KG1 (cell line): ENCODE data around the gene ZFP90.
"Not testable (repeated sequence)": the region's sequence is repeated elsewhere in the genome, so short reads cannot be mapped to it uniquely, and the experiment has no call there.

Source experiments
- DNase-seq: peaks from one replicate; lab custom pipeline; 2025; lab: John Stamatoyannopoulos, UW

The ZFP90 gene

DNA sequence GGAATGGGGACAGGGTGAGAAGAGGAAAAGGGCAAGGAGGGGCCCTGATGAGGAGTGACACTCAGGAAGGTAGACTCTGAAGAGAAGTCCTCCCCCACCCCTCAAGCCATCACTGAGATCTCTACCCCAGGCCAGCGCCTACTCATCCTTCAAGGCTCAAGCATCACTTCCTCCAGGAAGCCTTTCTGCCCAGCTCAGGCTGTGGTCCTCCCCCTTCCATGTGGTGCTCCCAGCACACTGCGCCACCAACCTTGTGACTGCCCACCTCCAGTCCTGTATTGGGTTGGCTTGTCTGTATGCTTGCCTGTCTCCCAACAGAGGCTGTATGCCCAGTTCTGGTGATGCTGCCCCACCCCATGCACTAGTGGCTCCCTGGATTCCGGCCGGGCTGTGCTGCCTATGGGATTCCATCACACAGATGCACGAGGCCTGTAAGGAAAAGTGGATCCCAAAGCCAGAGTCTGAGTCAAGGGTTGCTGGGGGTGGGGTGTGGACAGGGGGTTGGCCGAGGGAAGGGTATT lies 19.8 kb upstream of the ZFP90 start:
- no peak for DNase-seq

DNA sequence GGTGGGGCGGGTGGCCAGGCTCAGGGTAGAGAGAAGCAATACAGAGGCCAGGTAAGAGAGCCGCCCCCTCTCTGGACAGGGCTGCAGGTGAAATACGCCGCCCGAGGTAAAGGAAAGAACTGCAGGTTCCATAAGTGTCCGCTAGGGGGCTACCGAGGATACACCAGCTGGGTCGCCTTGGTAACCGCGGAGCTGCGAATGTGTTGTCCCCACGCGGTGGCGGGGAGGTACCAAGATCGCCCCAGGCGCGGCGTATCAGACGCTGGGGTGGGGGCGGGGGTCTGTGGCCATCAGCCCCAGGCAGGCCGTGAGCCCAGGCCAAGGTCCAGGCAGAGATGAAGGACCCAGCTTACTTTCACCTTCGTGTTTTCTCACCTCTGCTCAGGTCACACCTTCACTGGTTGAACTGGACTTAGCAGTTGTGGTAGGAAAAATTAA lies 18.4 kb upstream of the ZFP90 start:
- peak; percentile 61 for DNase-seq

DNA sequence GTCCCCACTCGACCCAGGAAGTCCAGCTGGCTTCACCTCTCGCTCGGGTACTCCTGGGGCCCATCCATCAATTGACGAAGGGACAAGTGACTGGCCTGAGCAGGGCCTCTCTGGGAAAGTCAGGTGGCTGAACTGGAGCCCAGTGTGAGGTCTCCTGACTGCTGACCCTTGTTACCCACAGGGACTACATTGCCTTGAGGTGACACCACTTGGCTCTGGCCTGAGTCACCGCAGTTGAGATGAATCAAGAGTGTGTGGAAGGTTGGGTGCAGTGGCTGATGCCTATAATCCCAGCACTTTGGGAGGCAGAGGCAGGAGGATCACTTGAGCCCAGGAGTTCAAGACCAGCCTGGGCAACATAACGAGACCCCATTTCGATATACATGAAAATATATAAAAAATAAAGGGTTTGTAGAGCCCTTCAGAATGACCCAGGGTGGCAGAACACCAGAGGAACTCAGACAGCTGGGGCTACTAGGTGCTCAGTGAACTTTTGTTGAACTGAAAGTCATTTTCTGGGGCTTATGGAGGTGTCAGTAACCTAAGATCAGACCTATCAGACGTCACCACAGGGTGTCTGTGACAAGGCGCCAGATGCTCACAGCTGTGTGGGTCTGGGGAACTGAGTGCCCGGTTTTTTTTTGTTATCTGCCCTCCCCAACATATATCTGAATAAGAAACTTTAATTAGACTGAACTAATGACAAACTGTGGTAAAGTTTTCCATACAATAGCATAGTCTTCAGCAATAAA lies 14.8 kb upstream of the ZFP90 start:
- no peak for DNase-seq

DNA sequence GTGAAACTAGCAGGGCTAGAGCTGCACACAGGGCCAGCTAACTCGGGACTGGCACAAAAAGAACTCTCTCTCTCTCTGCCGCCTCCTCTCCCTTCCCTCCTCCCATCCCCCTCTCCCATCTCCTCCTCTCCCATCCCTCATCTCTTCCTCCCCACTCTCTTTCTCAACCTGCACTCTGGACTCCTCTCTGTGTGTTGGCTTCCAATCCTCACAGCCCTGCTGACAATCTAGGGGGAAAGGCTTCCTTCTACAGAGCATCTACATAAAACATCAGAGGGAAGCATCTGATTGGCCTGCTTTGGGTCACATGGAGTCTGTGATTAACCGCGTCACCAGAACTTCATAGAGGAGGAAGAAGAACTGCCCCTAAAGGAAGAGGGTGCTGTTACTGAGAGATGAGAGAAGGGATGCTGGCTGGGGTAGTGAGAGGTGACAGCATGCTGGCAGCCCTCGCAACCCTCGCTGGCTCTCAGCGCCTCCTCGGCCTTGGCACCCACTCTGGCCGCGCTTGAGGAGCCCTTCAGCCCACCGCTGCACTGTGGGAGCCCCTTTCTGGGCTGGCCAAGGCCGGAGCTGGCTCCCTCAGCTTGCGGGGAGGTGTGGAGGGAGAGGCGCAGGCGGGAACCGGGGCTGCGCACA lies 12.8 kb upstream of the ZFP90 start:
- no peak for DNase-seq

DNA sequence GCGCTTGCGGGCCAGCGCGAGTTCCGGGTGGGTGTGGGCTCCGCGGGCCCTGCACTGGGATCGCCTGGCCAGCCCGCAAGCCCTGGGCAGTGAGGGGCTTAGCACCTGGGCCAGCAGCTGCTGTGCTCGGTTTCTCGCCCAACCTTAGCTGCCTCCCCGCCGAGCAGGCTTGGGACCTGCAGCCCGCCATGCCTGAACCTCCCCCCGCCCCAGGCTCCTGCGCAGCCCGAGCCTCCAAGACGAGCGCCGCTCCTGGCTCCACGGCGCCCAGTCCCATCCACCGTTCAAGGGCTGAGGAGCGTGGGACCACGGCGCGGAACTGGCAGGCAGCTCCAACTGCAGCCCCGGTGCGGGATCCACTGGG lies 12.3 kb upstream of the ZFP90 start:
- DNase-seq: no peak

DNA sequence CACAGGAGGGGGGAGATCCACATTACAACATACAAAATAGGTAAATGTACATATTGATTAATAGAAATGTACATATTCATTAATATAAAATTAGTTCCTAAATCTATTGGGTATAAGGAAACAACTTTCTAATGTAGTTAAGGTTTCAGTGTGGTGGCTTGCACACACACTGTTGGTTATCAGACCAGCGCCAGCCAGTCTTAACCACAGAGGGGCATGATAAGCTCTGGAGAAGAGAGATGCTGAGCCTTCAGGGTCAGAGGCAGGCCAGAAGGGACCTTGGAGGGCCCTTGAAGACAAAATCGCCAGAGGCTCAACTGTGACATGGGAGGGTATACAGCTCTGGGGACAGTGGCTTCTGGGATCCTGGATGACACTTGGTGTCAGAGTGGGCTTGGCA lies 10.9 kb upstream of the ZFP90 start:
- no peak for DNase-seq

DNA sequence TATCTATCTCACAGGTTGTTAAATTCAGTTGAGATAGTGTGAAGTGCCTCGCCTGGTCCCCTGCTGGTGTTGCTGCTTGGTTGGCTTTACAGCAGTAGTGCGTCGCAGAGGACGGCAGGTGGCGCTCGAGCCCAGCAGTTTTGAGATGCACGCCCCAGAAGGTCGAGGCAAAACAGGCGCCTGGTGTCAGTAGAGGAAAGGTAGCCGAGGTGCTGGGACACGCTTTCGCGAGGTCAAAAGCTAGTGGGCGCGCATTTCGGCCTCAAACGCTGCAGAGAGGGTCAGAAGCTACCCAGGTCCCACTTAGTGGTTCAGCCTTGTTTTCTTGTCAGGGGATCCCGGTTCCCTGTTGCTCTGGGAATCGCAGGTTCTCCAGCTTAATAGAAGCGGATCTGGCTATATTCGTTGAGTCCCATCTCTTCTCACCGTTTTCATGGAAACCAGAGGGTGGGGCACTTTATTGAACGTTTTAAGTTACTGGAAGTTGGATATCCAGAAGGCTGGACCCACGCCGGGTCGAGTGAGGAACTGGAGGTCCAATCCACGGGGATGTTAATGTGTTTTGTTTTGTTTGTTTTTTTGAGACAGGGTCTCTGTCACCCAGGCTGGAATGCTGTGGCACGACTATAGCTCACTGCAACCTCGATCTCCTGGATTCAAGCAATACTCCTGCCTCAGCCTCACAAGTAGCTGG lies 10.3 kb upstream of the ZFP90 start:
- peak; percentile 62 for DNase-seq

DNA sequence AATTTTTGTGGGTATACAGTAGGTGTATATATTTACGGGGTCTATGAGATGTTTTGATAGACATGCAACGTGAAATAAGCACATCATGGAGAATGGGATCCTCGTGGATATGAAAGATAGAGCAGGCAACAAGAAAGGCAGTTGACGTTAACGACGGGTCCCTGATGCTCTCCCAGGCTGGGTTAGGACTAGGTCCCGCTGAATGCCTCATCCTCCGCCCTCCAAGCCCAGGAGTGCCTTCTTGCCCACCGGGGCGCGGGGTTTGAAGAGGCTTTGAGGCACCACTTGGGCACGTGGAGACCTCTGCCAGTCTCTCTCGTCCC lies 9.5 kb upstream of the ZFP90 start:
- DNase-seq: no peak

DNA sequence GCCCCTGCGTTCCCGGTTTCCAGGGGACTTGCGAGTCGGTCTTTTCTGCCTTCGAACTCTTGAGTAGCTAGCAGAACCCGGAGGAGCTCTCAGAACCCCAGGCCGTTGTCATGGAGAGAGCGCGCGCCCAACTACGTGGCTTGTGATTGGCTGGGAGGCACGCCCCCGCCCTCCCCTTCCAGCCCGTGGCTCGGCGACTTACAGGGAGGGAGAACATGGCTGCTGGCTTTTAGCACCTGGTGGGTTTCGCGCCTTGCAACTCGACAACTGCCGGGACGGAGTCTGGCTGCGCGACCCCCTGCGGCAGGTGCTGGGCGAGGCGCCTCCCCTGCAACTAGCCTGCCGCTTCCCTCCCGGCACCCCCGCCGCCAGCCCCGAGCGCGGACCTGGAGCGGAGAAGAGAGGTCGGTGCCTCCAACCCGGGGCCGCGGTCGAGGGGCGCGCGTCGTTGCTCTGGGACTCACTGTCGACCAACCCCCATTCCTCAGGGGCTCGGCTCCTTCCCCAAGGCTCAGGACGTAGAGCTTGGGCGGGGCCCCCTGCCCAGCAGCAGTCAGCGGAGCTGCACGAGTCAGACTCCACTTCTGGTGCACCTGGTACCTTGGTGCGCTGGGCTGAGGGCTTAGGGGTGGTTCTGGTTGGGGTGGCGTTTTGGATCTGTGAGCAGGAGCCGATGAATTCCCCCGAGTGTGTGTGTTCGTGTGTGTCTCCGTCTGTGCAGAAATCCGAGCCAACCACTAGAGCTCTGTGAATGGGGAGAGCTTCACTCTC lies 9.0 kb upstream of the ZFP90 start:
- DNase-seq: no peak

DNA sequence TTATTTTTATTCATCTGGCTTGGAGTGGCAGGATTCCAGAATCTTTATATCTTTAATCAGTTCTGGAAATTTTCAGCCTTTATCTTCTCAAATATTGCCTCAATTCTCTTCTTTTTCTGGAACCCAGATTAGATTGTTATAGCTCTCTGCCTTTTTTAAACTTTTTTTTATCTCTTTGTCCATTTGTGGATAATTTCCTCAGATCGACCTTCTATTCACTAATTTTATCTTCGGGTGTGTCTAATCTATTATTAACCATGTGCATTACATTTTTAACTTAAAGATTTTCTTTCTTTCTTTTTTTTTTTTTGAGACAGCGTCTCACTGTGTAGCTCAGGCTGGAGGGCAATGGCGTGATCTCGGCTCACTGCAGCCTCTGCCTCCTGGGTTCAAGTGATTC lies 5.2 kb upstream of the ZFP90 start:
- DNase-seq: no peak

DNA sequence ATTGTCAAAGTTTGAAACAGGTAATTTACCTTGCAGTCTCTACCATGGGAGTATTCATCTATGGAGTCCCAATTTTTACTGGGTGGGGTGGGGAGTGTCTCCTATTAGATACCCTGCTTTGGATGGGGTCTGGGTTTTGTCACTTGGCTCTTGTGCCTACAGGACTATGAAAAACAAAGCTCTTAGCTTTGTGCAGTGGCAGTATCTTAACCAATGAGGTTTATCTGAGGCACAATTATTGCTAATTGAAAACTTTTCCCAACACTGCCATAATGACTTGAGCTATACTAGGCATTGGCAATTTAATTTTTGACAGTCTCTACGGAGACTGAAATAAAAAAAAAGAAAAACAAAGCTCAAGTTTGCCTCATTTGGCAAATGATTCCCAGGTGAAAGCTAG lies 3.8 kb upstream of the ZFP90 start:
- DNase-seq: no peak

DNA sequence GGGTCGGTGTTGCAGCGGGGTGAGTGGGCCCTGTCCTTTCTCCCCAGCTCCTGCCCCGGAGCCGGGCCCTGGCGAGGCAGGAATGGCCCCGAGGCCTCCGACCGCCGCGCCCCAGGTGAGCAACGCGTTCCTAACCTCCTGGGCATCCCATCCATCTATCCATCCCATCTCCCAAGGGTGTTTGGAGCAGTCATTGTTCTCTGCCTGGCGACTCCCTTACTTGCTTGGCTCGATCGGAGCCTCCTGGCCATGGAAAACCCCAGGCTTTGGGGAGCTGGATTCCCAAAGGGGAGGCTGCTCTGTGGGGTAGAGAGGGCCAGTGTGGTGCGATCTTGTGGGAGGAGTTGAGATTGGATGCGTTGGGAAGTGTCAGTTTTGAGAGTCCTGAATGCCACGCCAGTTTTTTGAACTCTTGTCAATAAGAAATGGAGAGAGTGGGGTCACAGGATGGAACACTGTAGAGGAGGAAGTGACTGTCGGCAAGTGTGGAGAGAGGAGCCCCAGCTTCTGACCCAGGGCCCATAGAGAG lies 684 bp downstream of the ZFP90 start:
- DNase-seq: peak; percentile 25

DNA sequence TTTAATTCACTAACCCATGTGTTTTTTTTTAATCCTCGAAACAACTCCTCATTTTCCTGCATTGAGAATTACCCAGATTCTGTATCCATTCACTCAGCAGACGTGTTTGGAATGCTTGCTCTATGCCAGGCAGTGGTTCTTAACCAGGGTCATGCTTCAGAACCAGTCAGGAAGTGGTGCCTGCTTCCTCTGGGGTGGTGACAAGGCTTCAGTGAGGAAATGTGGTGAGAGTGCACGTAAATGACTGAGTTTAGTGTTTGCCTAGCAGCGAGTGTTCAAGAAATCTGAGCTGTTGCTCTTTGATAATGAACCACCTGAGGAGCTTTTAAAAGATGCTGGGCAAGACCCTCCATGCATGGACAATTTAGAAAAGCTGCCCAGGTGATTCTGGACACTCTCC lies 9.9 kb downstream of the ZFP90 start:
- peak; percentile 11 for DNase-seq

DNA sequence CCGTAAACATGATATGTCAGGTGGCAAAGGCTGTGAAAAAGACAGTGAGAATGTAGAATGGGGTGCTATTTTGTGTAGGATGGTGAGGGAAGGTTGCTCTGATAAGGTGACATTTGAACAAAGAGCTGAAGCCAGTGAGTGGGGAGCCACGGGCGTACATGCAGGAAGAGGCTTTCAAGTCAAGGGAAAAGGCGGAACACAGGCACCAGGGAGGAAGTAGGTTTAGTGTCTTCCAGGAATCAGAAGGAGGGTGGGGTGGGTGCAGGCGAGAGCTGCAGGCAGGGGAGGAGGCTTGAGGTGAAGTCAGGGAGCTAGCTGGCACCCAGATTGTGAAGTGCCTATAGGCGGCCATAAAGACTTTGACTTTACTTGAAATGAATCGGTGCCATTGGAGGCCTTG lies 14.1 kb downstream of the ZFP90 start:
- no peak for DNase-seq

DNA sequence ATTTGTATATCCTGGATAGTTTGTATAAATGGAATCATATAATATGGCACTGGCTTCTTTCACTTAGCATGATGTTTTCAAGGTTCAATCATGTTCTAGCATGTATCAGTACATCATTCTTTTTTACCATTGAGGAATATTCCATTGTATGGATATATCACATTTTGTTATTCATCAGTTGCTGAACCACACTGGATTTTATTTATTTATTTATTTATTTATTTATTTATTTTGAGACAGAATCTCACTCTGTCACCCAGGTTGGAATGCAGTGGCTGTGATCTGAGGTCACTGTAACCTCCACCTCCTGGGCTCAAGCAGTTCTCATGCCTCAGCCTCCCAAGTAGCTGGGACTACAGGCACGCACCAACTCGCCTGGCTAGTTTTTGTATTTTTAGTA lies 21.2 kb downstream of the ZFP90 start:
- not testable (repeated sequence) for DNase-seq

DNA sequence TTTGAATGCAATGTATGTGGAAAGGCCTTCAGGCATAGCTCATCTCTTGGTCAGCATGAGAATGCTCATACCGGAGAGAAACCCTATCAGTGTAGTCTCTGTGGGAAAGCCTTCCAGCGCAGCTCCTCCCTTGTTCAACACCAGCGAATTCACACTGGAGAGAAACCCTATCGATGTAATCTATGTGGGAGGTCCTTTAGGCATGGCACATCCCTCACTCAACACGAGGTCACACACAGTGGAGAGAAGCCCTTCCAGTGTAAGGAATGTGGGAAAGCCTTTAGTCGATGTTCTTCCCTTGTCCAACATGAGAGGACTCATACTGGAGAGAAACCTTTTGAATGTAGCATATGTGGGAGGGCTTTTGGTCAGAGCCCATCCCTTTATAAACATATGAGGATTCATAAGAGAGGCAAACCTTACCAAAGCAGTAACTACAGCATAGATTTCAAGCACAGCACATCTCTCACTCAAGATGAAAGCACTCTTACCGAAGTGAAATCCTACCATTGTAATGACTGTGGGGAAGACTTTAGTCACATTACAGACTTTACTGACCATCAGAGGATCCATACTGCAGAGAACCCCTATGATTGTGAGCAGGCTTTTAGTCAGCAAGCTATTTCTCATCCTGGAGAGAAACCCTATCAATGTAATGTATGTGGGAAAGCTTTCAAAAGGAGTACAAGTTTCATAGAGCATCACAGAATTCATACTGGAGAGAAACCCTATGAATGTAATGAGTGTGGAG lies 24.7 kb downstream of the ZFP90 start:
- DNase-seq: no peak

DNA sequence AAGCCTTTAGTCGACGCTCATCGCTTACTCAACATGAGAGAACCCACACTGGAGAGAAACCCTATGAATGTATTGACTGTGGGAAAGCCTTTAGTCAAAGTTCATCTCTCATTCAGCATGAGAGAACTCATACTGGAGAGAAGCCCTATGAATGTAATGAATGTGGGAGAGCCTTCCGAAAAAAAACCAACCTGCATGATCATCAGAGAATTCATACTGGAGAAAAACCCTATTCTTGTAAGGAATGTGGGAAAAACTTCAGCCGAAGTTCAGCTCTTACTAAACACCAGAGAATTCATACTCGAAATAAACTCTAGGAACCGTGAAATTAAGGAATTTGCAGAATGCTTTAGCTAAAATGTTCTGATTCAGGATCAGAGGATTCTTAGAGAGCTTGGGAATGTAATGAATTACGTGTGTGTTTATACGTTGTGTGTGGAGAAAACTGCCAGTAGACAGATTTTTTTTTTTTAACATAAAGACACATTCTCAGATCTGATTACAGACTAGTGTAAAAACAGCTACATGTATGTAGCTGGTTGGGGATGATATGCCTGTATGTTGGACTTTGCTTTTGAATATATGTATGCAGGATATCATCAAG lies 25.4 kb downstream of the ZFP90 start:
- DNase-seq: no peak

DNA sequence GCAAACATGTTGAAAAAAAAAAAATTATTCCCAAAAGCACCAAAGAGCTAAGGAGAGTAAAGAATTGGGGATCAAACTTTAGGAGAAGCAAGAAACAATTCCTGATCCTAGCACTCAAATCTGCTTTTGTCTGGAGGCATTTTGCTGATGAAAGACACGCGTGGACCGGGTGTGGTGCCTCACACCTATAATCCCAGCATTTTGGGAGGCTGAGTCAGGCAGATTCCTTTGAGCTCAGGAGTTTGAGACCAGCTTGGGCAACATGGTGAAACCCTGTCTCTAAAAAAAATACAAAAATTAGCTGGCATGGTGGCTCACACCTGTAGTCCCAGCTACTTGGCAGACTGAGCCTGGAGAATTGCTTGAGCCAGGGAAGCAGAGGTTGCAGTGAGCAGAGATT lies 35.4 kb downstream of the ZFP90 start:
- no peak for DNase-seq

DNA sequence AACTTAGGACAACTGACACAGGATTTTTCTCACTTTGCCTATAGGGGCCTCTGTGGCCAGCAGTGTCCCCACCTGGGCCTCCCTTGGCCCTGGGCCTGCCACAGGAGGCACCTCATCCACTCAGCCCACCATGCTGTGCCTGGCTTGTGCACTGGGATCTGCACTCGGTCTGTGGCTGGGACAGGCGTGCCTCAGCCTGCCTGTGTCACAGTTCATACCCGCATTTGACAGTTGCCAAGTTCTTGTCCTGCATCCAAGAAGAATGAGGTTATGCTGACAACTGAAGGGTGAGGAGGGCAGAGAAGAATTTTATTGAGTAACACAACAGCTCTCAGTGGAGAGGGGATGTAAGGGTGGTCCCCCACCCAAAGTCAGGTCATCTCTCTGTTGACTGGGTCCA lies 36.0 kb downstream of the ZFP90 start:
- DNase-seq: no peak

DNA sequence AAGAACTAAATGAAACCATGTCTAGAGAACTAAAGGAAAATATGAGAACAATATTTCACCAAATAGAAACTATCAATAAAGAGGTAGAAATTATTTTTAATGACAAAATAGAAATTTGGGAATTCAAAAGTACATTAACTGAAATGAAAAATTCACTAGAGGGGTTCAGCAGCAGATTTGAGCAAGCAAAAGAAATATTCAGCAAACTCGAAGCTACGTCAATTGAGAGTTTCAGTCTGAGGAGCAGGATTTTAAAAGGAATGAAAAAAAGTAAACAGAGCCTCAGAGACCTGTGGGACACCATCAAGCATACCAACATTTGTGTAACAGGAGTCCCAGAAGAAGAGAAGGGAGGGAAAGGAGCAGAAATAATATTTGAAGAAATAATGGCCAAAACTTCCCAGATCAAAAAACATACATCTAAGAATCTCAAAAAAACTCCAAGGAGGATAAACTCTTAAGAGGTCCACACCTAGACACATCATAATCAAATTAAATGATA lies 38.3 kb downstream of the ZFP90 start:
- DNase-seq: no peak
